A549 (cell line): ENCODE measurements around the gene GPR62. TPM values are rescaled to one million over a fixed set of nuclear protein-coding genes. Genes with fewer than 3 reads are reported as not detected.

Source experiments
- ATAC-seq, 2 experiments: fragments of 200-7000 bp in 1 of 2; fragments of >200 bp in 1 of 2; cut with Nextera tagmentation in 1 of 2; cut with Tn5 transposase in 1 of 2; 3 replicates each; pipeline versions ENCODE4 v1.8.0 to v1.9.1; 2018 to 2020; ENCODE audit warnings: mild to moderate bottlenecking in 1 of 2, moderate library complexity in 1 of 2
- CTCF ChIA-PET: fragments of 300-600 bp; sonication (Branson Sonifier 250); formaldehyde crosslinking; extraction: SDS; loops from one replicate; lab custom pipeline; 2021; ENCODE audit warnings: antibody characterized with exemption, inconsistent platforms; lab: Yijun Ruan, JAX
- POLR2A ChIA-PET: fragments of 350-600 bp; formaldehyde crosslinking; extraction: SDS; loops from one replicate; lab custom pipeline; 2021; ENCODE audit warnings: antibody characterized with exemption, inconsistent platforms; lab: Yijun Ruan, JAX
- DNase-seq, 2 experiments: peaks; one replicate each; pipeline versions ENCODE4 v3.0.0 to v3.0.0-alpha.2; 2011 to 2016; ENCODE audit warnings: low read depth in 1 of 2, low spot score in 1 of 2
- FAIRE-seq: peaks from 2 replicates; lab custom pipeline; 2011; peaks lifted over from hg19 to GRCh38; lab: Jason Lieb, UNC
- H3K27ac ChIP-seq, 2 experiments: fragments of >200 bp; sonication (Bioruptor Twin); formaldehyde crosslinking; 3 replicates each; pipeline ENCODE4 v1.5.1; 2016 to 2017
- H3K4me1 ChIP-seq: fragments of >200 bp; sonication (Bioruptor Twin); formaldehyde crosslinking; 3 replicates; pipeline ENCODE4 v1.6.1; 2016
- H3K4me2 ChIP-seq: fragments of >200 bp; sonication (Bioruptor Twin); formaldehyde crosslinking; 3 replicates; pipeline ENCODE4 v1.6.1; 2016
- H3K4me3 ChIP-seq: fragments of >200 bp; sonication (Bioruptor Twin); formaldehyde crosslinking; 3 replicates; pipeline ENCODE4 v1.5.1; 2016
- H3K9me3 ChIP-seq: fragments of >200 bp; sonication (Bioruptor Twin); formaldehyde crosslinking; 3 replicates; pipeline ENCODE4 v1.6.1; 2016
- ATOH8 ChIP-seq: fragments of 250-450 bp; sonication (Bioruptor Pico); IDR thresholded peaks from 2 replicates; pipeline ENCODE4 v1.5.0; 2020; ENCODE audit warnings: low read depth, mild to moderate bottlenecking, moderate library complexity
- BCL3 ChIP-seq: fragments of >200 bp; sonication (Bioruptor Twin); formaldehyde crosslinking; IDR thresholded peaks from 3 replicates; pipeline ENCODE4 v1.6.1; 2016
- CBX2 ChIP-seq: fragments of 200-600 bp; sonication (generic); IDR thresholded peaks from 2 replicates; pipeline ENCODE4 v1.6.1; 2016; ENCODE audit warnings: low read depth, mild to moderate bottlenecking, borderline replicate concordance
- CEBPB ChIP-seq, 2 experiments: fragments of >200 bp in 1 of 2; sonication (Bioruptor Twin) in 1 of 2; formaldehyde crosslinking in 1 of 2; IDR thresholded peaks; 2 replicates each; pipeline ENCODE4 v1.6.1; 2012 to 2016
- EHF ChIP-seq: fragments of 250-450 bp; sonication (Bioruptor Pico); IDR thresholded peaks from 2 replicates; pipeline ENCODE4 v1.5.0; 2020; ENCODE audit warnings: mild to moderate bottlenecking
- EHMT2 ChIP-seq: fragments of 200-600 bp; sonication (generic); IDR thresholded peaks from 2 replicates; pipeline ENCODE4 v1.6.1; 2016; ENCODE audit warnings: antibody characterized with exemption, low read depth, mild to moderate bottlenecking, moderate library complexity
- ELK1 ChIP-seq: fragments of 150-350 bp; IDR thresholded peaks from 2 replicates; pipeline ENCODE4 v1.6.1; 2014; ENCODE audit warnings: low read depth, mild to moderate bottlenecking, low read length
- FOSB ChIP-seq: fragments of 250-450 bp; sonication (Bioruptor Pico); IDR thresholded peaks from 2 replicates; pipeline ENCODE4 v1.5.0; 2020; ENCODE audit warnings: mild to moderate bottlenecking, moderate library complexity
- FOSL2 ChIP-seq, 2 experiments: fragments of 450-650 bp in 1 of 2; fragments of >200 bp in 1 of 2; sonication (Bioruptor Twin) in 1 of 2; formaldehyde crosslinking; IDR thresholded peaks; 2 replicates each; pipeline versions ENCODE4 v1.5.0 to v1.6.1; 2016 to 2020; ENCODE audit warnings: mild to moderate bottlenecking in 1 of 2, moderate library complexity in 1 of 2
- HES2 ChIP-seq: fragments of >200 bp; sonication (Bioruptor Twin); formaldehyde crosslinking; IDR thresholded peaks from 2 replicates; pipeline ENCODE4 v1.6.1; 2016
- HMGXB4 ChIP-seq: fragments of 250-450 bp; sonication (Bioruptor Pico); IDR thresholded peaks from 2 replicates; pipeline ENCODE4 v1.5.0; 2021; ENCODE audit warnings: mild to moderate bottlenecking, moderate library complexity, borderline replicate concordance
- HOXA7 ChIP-seq: fragments of 250-450 bp; sonication (Bioruptor Pico); IDR thresholded peaks from 2 replicates; pipeline ENCODE4 v1.5.0; 2020; ENCODE audit warnings: mild to moderate bottlenecking, moderate library complexity
- JUN ChIP-seq, 2 experiments: fragments of >200 bp; sonication (Bioruptor Twin); formaldehyde crosslinking; IDR thresholded peaks; 2 replicates in 1 of 2; 3 replicates in 1 of 2; pipeline ENCODE4 v1.6.1; 2016 to 2017
- JUNB ChIP-seq: fragments of >200 bp; sonication (Bioruptor Twin); formaldehyde crosslinking; IDR thresholded peaks from 2 replicates; pipeline ENCODE4 v1.6.1; 2016
- KDM5A ChIP-seq: fragments of 200-600 bp; sonication (generic); IDR thresholded peaks from 2 replicates; pipeline ENCODE4 v1.6.1; 2016; ENCODE audit warnings: antibody characterized with exemption, mild to moderate bottlenecking
- MAFK ChIP-seq: fragments of 450-650 bp; IDR thresholded peaks from 2 replicates; pipeline ENCODE4 v1.6.1; 2014; ENCODE audit not compliant: partially characterized antibody
- MYC ChIP-seq: IDR thresholded peaks from 2 replicates; pipeline ENCODE4 v1.6.1; 2012; ENCODE audit warnings: mild to moderate bottlenecking, inconsistent platforms, low read length, improper control_type of control experiment, borderline replicate concordance
- POLR2A ChIP-seq: IDR thresholded peaks from 2 replicates; pipeline ENCODE4 v1.6.1; 2012; ENCODE audit warnings: mild to moderate bottlenecking, low read length
- RAD21 ChIP-seq, 2 experiments: fragments of >200 bp in 1 of 2; sonication (Bioruptor Twin) in 1 of 2; formaldehyde crosslinking in 1 of 2; IDR thresholded peaks in 1 of 2; conservative IDR thresholded peaks in 1 of 2; 2 replicates in 1 of 2; 3 replicates in 1 of 2; pipeline ENCODE4 v1.6.1; 2012 to 2018; ENCODE audit warnings: inconsistent platforms in 1 of 2
- RCOR1 ChIP-seq: fragments of 150-350 bp; IDR thresholded peaks from 2 replicates; pipeline ENCODE4 v1.6.1; 2014; ENCODE audit warnings: antibody characterized with exemption, low read length, low read depth
- RFX5 ChIP-seq: fragments of 450-650 bp; IDR thresholded peaks from 2 replicates; pipeline ENCODE4 v1.7.1; 2014; ENCODE audit warnings: antibody characterized with exemption, mild to moderate bottlenecking, moderate library complexity
- SREBF2 ChIP-seq: fragments of 450-650 bp; IDR thresholded peaks from 2 replicates; pipeline ENCODE4 v1.6.1; 2014; ENCODE audit warnings: mild to moderate bottlenecking, moderate library complexity
- WGBS: methylation state at CpG from one replicate; pipeline ENCODE4 v1.1.6; 2017; ENCODE audit errors: missing lambda C conversion rate; 5-methylcytosine and 5-hydroxymethylcytosine counted together
- polyA plus RNA-seq, 4 experiments: library from polyadenylated mRNA; depleted of rRNA in 3 of 4; stranded (reverse); fragments of >200 nt; fragmentation: RNase III in 1 of 4; extraction: RNeasy Plus Mini Kit Qiagen cat#74134 plus additional on column Dnase treatment in 1 of 4; gene quantifications; 2 replicates in 3 of 4; 3 replicates in 1 of 4; pipeline ENCODE4 v1.2.3, GENCODE V29; 2011 to 2017

The GPR62 gene
- polyA plus RNA-seq, 2 of the 4 experiments (the other 2 are of a cell fraction): 0.05 TPM; not detected in 1

- Histone ChIP-seq H3K4me2 (no peak overlapping the region), H3K4me1 (no peaks in the 10 kb centered on the region; the same call in 1 of the 3 replicates), H3K27ac (no peak overlapping the region), H3K4me3 (no peak overlapping the region), H3K9me3 (no peaks in the 10 kb centered on the region)
- ChIA-PET CTCF (no interaction called here), POLR2A (no interaction called here)
- TF ChIP-seq POLR2A (no peak), KDM5A (no peak), RAD21 (conservative IDR thresholded peaks at IDR 0.05 in 1 of 2, IDR thresholded peaks at IDR 0.05 in 1 of 2) (no peak), FOSL2 (IDR thresholded peaks at IDR 0.05) (no peak), FOSL2 (CRISPR knock-in tag; IDR thresholded peaks at IDR 0.05) (no peak), ATOH8 (CRISPR knock-in tag) (no peak), EHMT2 (no peak), ELK1 (no peak), BCL3 (no peak), RFX5 (no peak), FOSB (CRISPR knock-in tag) (no peak), MYC (no peak), EHF (CRISPR knock-in tag) (no peak), HMGXB4 (CRISPR knock-in tag) (no peak)
- WGBS: 93% methylated on average over 4 of the region's 5 CpGs
- no peak for DNase-seq
- FAIRE-seq: no peak
- no peak for ATAC-seq
These were observed 6.1 kb upstream of the GPR62 start for GRCh38 chr3:51949121-51949520.

- H3K4me2 ChIP-seq: no peak overlapping the region
- ATAC-seq (no peak), DNase-seq (no peak), FAIRE-seq (no peak)
- H3K27ac ChIP-seq: no peak overlapping the region
- ChIA-PET CTCF (interaction anchor here (1.4 to 1.5 kb wide), 2 partner anchors 8 to 10 kb away, joined by 3 to 7 read pairs; partner anchors contain the start of genes PARP3 and RRP9), POLR2A (no interaction called here)
- no peaks in the 10 kb centered on the region for H3K9me3 ChIP-seq
- 88% methylated on average over 2 of the region's 2 CpGs for WGBS
- no peak for TF ChIP-seq FOSB (CRISPR knock-in tag)
- no peak for TF ChIP-seq FOSL2 (IDR thresholded peaks at IDR 0.05)
- no peak for TF ChIP-seq FOSL2 (CRISPR knock-in tag; IDR thresholded peaks at IDR 0.05)
- no peak for TF ChIP-seq JUNB
- TF ChIP-seq CEBPB (IDR thresholded peaks at IDR 0.05): no peak
- no peak for TF ChIP-seq RCOR1
- TF ChIP-seq SREBF2: no peak
- H3K4me3 ChIP-seq: no peak overlapping the region
- H3K4me1 ChIP-seq: no peaks in the 10 kb centered on the region; the same call in 1 of the 3 replicates
These were observed 4.3 kb upstream of the GPR62 start for GRCh38 chr3:51950899-51951298.

GRCh38 chr3:51953445-51953844 is 1.7 kb upstream of the GPR62 start:
- 0 out of 3 replicates have a peak overlapping the region, but pooled peaks have one; percentile 19 for H3K4me2 ChIP-seq
- DNase-seq (no peak), ATAC-seq (peak in 1 of 2 experiments; percentile 47; a peak in 3 of 6 replicates), FAIRE-seq (no peak)
- H3K4me1 ChIP-seq: no peaks in the 10 kb centered on the region; the same call in 1 of the 3 replicates
- WGBS: 67% methylated on average over 3 of the region's 3 CpGs
- H3K27ac ChIP-seq: no peak overlapping the region
- TF ChIP-seq CBX2 (no peak), MYC (no peak), HES2 (no peak), CEBPB (IDR thresholded peaks at IDR 0.05) (0 out of 4 replicates have a peak, but pooled peaks of 1 of the 2 experiments have one; percentile 20), HOXA7 (no peak), MAFK (peak; percentile 44), EHMT2 (no peak), JUN (IDR thresholded peaks at IDR 0.05) (no peak), KDM5A (no peak)
- H3K9me3 ChIP-seq: no peaks in the 10 kb centered on the region
- no peak overlapping the region for H3K4me3 ChIP-seq
- ChIA-PET CTCF (interaction anchor here (1.2 to 3.2 kb wide), 3 partner anchors 9 to 21 kb away, joined by 3 to 15 read pairs (median 8); partner anchors contain the start of genes ABHD14A, ABHD14B and PARP3), POLR2A (interaction anchor here (1.0 kb wide), 1 partner anchor 42 kb away, joined by 4 read pairs; the partner anchor contains the start of gene RPL29)
